HG02973 (cell line): ENCODE data around the gene PLXDC1.

Experiments
- ATAC-seq: cut with Tn5 transposase; IDR thresholded peaks from one replicate; pipeline ENCODE4 v1.9.1; 2021; ENCODE audit warnings: moderate library complexity; ENCODE audit not compliant: unreplicated experiment

The PLXDC1 gene

DNA sequence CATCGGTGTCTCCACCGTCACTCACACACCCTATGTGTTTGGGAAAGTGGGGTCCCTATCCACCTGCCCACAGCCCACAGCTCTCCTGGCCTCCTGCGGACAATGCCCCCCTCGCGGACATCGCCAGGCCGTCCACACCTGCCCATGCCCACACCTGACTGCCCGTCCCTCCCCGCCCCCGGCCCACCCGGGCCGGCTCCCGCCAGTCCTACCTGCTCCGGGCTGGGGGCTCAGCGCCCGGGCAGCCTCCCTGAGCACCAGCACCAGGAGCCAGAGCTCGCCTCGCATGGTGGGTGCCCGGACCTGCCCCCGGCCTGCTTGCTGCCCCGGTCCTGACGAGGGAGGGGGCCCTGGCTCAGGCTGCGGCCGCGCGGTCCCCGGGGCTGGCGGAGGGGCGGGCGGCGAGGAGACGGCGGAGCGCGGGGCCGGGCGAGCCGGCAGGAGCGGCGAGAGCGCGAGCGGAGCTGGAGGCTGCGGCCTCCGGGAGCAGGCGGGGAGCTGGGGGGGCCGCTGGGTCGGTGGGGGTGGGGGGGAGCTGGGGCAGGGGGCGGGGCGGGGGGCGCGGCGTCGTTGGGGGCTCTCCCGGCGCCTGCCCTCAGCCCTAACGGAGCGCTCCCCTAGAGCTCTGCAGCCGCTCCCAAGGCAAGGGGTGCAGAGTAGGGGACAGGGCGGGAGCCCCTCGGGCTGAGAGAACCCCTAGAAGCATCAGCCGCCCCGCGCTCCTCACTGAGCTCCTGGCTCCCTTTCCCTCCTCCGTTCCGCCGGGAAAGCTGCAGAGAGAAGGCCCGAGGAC, at the start of gene PLXDC1:
PLXDC1 (minus strand) TSS at position 488 of the 793 bp plus-strand sequence; CDS start at position 288, 200 bp downstream.
- ATAC-seq = no peak

DNA sequence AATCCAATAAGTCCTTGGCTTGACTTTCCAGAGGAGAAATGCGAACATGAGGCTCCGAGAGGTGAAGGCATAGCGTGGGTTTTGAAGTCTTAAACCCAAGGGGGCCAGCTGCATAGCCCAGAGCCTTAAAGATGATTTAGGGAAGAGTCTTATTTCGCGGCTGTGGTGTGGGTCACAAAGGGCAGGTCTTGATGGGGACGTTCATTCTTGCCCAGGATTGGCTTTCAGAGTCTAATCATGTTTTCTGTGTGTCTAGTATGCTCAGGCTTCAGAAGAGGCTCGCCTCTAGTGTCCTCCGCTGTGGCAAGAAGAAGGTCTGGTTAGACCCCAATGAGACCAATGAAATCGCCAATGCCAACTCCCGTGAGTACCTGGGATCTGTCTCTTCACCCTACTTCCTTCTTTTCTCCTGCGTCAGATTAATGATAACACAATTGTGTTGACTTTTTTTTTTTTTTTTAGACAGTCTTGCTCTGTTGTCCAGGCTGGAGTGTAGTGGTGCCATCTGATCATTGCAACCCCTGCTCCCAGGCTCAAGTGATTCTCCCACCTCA, 49.6 kb upstream of the PLXDC1 start:
- no peak for ATAC-seq

- ATAC-seq = peak; percentile 41
Observed at GRCh38 chr17:39200070-39200879, 48.8 kb upstream of the PLXDC1 start, which contains the start of gene RPL19. TSS of gene RPL19 (plus strand) at chr17:39200283. CDS start at chr17:39200345, 62 bp downstream.

DNA sequence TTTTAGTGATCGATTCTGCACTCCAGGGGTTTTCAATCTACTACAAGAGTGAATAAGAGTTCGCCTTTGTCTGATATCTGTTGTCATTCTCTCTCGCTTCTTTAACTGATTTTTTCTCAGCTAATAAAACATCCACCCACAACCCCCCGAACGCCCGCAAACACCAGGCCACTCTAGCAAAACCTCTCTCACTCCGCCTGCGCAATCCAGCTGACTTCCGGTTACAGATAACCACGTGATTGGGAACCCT, 48.3 kb upstream of the PLXDC1 start:
- peak; percentile 62 for ATAC-seq

- no peak for ATAC-seq
Observed at GRCh38 chr17:39198186-39198566, 46.7 kb upstream of the PLXDC1 start.

DNA sequence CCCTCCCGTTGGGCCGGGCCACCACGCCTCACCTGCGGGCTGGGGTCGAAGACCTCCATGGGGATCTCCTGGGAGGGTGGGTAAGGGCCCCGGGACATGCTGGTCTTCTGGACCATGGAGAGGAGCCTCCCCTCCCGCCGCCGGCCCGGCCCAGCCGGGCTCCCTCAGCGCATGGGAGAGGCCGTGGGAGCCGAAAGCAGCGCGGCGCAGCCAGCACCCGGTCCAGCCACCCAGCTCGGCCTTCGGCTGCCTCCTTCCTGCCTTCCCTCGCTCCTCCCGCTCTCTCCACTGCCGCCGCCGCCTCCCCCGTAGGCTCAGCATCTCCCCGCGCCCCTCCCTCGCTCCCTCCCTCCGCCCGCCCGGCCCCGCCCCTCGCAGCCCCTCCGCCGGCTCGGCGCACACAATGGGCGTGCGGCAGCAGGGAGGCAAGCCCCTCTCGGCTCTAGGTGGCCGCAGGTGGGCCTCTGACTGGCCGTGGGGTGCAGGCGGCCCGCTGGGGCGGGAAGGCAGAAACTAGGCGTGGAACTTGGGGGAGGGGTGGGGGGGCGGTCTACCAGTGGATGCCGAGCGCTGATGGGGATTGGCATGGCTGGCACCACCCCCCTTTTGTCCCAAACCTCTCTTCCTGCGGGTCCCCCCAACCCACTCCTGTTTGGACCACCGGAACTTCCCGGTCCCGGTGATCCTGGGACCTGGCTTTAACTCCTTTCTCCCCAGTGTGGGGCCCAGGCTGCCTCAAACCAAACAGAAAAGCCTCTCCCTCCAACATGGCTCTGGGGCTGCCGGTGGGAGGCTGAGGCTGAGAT, 46.1 kb upstream of the PLXDC1 start, which contains the start of gene CACNB1:
CACNB1 (minus strand) TSS at position 290 of the 806 bp plus-strand sequence; CDS start at position 116, 174 bp downstream.
- no peak for ATAC-seq

DNA sequence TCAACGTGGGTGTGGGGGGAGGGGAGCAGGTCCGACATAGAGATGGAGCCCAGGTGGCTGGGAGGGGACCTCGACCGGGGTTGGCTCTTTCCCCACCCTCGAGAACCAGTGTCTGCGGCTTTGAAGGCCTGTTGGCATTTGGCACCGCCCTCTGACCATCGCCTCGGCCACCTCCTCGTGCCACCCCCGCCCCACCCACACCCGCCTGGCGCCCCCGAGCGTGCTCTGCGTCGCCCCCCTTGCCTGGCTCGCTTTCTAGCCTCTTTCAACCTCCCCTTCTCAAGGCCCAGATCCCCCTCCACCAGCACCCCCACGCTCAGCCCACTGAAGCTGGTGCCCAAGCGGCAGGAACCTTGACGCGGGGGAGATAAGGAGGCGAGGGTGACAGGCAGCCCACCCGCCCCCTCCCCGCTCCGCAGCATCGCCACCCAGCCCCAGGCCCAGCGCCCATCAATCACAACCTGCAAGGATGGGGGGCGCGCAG, 45.4 kb upstream of the PLXDC1 start:
- ATAC-seq = no peak

GRCh38 chr17:39196241-39196807, 44.9 kb upstream of the PLXDC1 start:
- no peak for ATAC-seq

DNA sequence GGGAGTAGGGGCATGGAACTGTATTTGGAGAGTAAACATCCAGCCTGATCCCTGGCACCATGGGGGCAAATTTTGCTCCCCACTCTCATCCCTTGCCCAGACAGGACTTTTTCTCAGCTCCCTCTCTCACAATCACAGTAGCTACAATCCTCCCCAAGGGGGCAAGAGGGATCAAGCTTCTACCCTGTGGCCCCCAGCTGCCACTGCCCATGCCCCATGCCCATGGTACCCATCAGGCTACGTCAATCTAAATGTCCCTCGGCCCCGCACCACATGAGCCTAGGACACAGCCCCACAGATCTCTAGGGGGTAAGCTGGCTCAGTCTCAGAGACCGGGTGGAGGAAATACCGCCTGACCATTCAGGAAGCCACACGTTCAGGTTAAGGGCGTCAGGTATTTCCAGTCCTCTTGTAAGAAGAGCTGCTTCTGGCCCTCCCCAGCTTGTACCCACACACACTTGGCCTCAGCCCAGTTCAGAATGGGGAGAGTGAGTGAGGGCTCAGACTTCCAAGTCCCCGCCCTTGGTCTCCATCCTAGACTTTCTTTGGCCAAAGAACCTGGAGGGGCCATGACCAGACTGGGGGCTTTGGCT, 44.2 kb upstream of the PLXDC1 start:
- no peak for ATAC-seq

GRCh38 chr17:39194985-39195524, 43.6 kb upstream of the PLXDC1 start:
- no peak for ATAC-seq

DNA sequence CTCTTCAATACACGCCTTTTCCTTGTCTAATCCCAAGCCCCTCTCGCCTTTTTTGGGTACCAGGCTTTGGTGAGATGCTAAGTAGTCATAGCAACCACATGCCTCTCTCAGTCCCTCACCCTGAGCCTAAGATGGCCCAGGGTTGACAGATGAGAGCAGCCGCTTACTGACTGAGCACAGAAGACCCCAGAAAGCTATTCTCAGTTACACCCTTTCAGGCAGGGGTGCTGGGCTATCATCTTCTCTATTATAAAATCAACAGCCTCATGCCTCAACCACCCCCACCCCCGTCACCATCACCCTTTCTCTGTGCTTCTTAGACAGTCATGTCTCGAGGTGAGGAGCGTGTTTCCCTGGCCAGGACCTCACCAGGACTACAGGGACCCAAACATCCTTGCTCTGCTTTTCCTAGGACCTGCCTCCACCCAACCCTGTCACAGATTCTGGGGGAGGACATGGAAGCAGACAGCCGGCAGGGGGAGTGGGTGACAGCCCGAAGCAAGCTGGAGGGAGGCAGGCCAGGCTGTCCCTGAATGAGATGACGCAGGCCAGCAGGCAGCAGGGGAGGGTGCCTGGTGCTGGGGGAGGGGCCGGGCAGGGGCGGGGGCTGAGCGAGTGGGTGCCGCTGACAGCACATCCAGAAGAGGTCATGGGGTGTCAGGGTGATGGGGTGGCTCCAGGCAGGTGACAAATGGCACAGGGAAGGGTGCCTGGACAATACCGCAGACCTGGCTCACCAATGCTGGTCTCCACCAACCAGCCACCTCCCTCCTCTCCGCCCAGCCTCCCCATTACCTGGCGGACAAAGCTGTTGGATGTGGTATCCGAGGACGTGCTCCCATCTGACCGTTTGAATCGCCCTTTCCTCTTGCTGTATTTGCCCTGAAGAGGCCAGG, 42.9 kb upstream of the PLXDC1 start:
- ATAC-seq = no peak

DNA sequence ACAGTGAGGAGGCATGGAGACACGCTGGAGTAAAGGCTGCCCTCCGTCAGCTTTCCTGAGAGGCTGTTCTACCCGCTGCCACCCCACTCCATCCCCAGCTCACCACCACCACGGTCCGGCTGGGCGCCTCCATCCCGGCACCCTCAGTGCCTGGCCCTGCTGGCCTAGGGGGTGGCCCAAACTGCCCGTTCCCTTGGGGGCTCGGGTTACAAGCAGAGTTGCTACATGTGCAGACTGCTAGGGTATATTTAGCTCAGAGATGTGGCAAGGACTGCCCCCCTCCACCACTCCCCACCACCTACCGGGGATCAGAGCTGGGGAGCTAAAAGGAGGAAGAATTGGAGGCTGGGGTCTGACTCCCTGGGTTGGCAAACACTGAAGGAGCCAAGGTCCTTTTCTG, 41.9 kb upstream of the PLXDC1 start:
- ATAC-seq = no peak

DNA sequence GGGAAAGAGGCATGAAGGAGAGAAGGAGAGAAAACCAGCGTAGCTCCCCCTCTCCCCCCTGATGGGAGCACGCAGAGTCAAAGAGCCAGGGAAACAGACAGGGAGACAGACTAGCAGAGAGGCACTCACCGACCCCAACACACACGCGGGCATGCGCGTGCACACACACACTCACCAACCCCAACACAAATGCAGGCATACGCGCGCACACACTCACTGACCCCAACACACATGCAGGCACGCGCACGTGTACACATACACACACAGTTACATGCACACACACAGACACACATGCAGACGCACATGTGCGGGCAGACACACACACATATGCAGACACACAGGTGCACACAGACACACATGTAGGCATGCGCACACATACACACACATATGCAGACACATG, 41.5 kb upstream of the PLXDC1 start:
- ATAC-seq = no peak

DNA sequence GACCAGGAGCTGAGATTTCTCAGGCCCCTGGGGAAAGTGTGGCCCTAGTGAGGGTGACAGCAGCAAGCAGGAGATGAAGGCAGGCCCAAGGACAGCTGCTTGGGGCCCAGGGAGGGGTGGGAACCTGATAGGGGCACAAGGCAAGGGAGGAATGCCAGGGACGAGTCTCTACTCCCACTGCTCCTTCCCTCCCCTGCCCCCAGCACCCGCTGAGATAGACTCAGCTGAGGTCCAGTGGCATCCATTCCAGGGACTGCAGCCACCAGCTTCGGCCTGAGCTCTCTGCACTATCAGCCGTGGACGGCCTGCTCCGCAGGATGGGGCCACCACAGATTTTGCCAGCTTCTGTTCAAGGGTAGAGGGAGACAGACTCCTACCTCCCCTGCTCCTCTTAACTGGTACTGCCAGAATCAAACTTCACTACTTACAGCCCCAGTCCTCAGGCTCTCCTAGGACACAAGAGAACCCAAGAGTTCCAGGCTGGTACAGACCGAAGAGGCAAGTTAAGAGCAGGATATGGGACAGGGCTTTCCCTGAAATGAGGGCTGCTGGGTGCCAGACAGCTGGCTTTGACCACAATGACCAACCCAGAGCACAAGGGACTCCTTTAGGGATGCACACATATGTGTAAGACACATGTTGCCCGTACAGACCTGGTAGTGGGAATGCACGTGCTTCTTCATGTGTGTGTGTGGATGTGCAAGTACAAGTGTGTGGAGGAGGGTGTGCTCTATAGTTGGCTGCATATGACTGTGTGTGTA, 40.5 kb upstream of the PLXDC1 start:
- no peak for ATAC-seq

- no peak for ATAC-seq
Observed at GRCh38 chr17:39187152-39187830, 35.9 kb upstream of the PLXDC1 start.

GRCh38 chr17:39186481-39187002, 35.1 kb upstream of the PLXDC1 start:
- ATAC-seq = no peak

- no peak for ATAC-seq
Observed at GRCh38 chr17:39183720-39184119, 32.3 kb upstream of the PLXDC1 start.
